Vagina (tissue), 2 donors: ENCODE data around the gene NUP43. TPM values are rescaled to one million over a fixed set of nuclear protein-coding genes. Genes with fewer than 3 reads are reported as not detected.
"Not testable (repeated sequence)": the region's sequence is repeated elsewhere in the genome, so short reads cannot be mapped to it uniquely, and the experiment has no call there.

Experiments used
- DNase-seq, 2 donors: peaks; one replicate each; pipeline ENCODE4 v3.0.0-alpha.2; 2017; ENCODE audit errors: extremely low spot score in 2 of 2
- H3K27ac ChIP-seq: fragments of 200-600 bp; sonication (generic); one replicate; pipeline ENCODE4 v1.5.1; 2019
- H3K27me3 ChIP-seq: fragments of 200-600 bp; sonication (generic); one replicate; pipeline ENCODE4 v1.5.1; 2019
- H3K36me3 ChIP-seq, 2 donors: fragments of 200-600 bp; sonication (generic); one replicate each; pipeline ENCODE4 v1.5.1; 2017 to 2019
- H3K4me1 ChIP-seq: fragments of 200-600 bp; sonication (generic); one replicate; pipeline ENCODE4 v1.5.1; 2019
- H3K4me3 ChIP-seq, 2 donors: fragments of 200-600 bp; sonication (generic); 1 replicate in 1 of 2; 2 replicates in 1 of 2; pipeline ENCODE4 v1.5.1; 2016 to 2019
- H3K9me3 ChIP-seq: fragments of 200-600 bp; sonication (generic); one replicate; pipeline ENCODE4 v1.5.1; 2019
- POLR2A ChIP-seq, 2 donors: fragments of 450-650 bp; IDR thresholded peaks; one replicate each; pipeline ENCODE4 v1.6.1; 2017; ENCODE audit warnings: antibody characterized with exemption in 2 of 2, mild to moderate bottlenecking in 2 of 2, moderate library complexity in 2 of 2
- POLR2AphosphoS5 ChIP-seq, 2 donors: sonication (generic); formaldehyde crosslinking; IDR thresholded peaks; one replicate each; pipeline ENCODE4 v1.9.0; 2017; ENCODE audit warnings: antibody characterized with exemption in 2 of 2, mild to moderate bottlenecking in 2 of 2, low read depth in 1 of 2; ENCODE audit not compliant: insufficient read depth in 1 of 2
- intact Hi-C: fragments of 100-400 bp; cut with DNase I; formaldehyde crosslinking; loops from one replicate; pipeline ENCODE4 v1.15.1; 2023
- total RNA-seq: library from RNA; depleted of rRNA; stranded (reverse); fragments of >200 nt; gene quantifications from one replicate; pipeline ENCODE4 v1.2.3, GENCODE V29; 2016
- TF ChIP-seq, protein P1 (sequence below), 3 experiments: fragments of 450-650 bp in 2 of 3; fragments of 200-600 bp in 1 of 3; sonication (generic) in 1 of 3; IDR thresholded peaks; one replicate each; pipeline ENCODE4 v1.5.1; 2017 to 2019; ENCODE audit warnings: antibody characterized with exemption in 3 of 3, mild to moderate bottlenecking in 2 of 3, moderate library complexity in 2 of 3

Gene NUP43
- total RNA-seq, 1 donor from 2014 or later = 25.0 TPM

DNA sequence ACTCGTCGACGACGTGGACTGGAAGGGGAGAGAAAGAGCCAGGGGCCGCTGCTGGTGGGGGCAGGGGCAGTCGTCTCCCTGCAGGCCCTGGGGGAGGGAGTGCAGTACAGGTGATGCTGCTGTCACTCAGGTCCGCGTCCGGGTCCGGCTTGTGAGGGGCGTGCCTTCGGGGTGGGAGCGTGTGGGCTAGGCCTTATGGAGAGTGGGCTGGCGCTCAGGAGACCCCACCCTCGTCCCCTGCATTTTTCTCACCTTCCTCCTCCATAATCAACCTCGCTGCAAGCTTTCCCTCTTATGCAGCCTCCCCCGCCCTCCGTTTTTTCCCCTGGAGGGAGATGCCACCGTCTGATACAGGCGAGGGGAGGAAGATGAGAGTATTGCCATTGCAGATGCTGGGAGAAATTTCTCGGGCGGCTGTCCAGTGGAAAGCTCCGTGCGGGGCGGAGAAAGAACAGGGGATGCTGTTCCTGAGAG, 3.8 kb upstream of the NUP43 start:
- DNase-seq = no peak
- intact Hi-C loops = no loop called here

GRCh38 chr6:149749594-149750135, 3.3 kb upstream of the NUP43 start, which contains the start of gene PCMT1:
TSS of gene PCMT1 (plus strand) at chr6:149749741. CDS start at chr6:149749902, 161 bp downstream.
- TF ChIP-seq POLR2A (IDR thresholded peaks at IDR 0.05) = peak in 1 of 2 donors; percentile 48
- TF ChIP-seq, protein P1, sequence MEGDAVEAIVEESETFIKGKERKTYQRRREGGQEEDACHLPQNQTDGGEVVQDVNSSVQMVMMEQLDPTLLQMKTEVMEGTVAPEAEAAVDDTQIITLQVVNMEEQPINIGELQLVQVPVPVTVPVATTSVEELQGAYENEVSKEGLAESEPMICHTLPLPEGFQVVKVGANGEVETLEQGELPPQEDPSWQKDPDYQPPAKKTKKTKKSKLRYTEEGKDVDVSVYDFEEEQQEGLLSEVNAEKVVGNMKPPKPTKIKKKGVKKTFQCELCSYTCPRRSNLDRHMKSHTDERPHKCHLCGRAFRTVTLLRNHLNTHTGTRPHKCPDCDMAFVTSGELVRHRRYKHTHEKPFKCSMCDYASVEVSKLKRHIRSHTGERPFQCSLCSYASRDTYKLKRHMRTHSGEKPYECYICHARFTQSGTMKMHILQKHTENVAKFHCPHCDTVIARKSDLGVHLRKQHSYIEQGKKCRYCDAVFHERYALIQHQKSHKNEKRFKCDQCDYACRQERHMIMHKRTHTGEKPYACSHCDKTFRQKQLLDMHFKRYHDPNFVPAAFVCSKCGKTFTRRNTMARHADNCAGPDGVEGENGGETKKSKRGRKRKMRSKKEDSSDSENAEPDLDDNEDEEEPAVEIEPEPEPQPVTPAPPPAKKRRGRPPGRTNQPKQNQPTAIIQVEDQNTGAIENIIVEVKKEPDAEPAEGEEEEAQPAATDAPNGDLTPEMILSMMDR (IDR thresholded peaks at IDR 0.05) = no peak
- peak in 1 of 2 donors; percentile 89 for TF ChIP-seq POLR2AphosphoS5 (IDR thresholded peaks at IDR 0.05; ENCODE audit: insufficient read depth in 1 of 2, low read depth in 1 of 2)
- peak; percentile 88 to 97 for DNase-seq
- Histone ChIP-seq H3K9me3 (no peaks in the 10 kb centered on the region), H3K4me3 (peak within 1 kb of the TSS; percentile 84 to 88), H3K27me3 (no peaks in the 10 kb centered on the region), H3K4me1 (peaks cover 42% of the 10 kb centered on the region), H3K27ac (peak within 1 kb of the TSS; percentile 87), H3K36me3 (no peaks in the 10 kb centered on the region)
- intact Hi-C loops = no loop called here

More for the DNA sequence above, 3.8 kb upstream of the NUP43 start:
- H3K9me3 ChIP-seq = no peaks in the 10 kb centered on the region
- H3K27ac ChIP-seq = peak overlapping the region; percentile 87
- H3K4me3 ChIP-seq = peak overlapping the region; percentile 84 to 88
- TF ChIP-seq POLR2A (IDR thresholded peaks at IDR 0.05) (no peak), POLR2AphosphoS5 (IDR thresholded peaks at IDR 0.05; ENCODE audit: insufficient read depth in 1 of 2, low read depth in 1 of 2) (no peak)
- TF ChIP-seq, protein P1 (IDR thresholded peaks at IDR 0.05) = no peak
- H3K27me3 ChIP-seq = no peaks in the 10 kb centered on the region
- peaks cover 37% of the 10 kb centered on the region for H3K4me1 ChIP-seq
- H3K36me3 ChIP-seq = no peaks in the 10 kb centered on the region

DNA sequence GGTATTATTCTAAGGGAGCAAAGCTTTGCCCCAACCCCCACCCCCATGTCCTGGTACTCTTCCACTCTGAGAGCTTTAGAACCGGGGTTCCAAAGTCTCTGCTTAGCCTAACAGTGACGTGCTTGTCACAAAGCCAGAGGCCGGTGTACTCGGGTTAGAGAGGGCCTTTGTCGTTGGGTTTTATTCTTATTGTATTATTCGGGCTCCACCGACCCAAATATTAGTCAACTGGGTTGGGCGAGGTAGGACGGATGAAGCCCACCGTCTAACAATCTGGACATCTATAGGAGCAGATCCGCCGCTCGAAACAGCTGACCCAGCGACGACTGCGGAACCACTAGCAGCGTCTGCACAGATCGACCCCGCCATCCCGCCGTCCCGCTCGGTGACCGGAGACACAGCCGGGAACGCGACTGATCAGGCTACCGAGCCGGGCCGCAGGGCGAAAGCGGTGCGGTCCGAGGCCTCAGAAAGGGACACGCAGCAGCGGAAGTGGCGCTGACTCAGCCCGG, 2.8 kb upstream of the NUP43 start:
- peak overlapping the region; percentile 87 for H3K27ac ChIP-seq
- DNase-seq, H3K27me3 ChIP-seq, intact Hi-C loops, H3K9me3 ChIP-seq, H3K36me3 ChIP-seq: not testable (repeated sequence)
- H3K4me3 ChIP-seq = peak overlapping the region; percentile 84 to 88
- peaks cover 47% of the 10 kb centered on the region for H3K4me1 ChIP-seq

DNA sequence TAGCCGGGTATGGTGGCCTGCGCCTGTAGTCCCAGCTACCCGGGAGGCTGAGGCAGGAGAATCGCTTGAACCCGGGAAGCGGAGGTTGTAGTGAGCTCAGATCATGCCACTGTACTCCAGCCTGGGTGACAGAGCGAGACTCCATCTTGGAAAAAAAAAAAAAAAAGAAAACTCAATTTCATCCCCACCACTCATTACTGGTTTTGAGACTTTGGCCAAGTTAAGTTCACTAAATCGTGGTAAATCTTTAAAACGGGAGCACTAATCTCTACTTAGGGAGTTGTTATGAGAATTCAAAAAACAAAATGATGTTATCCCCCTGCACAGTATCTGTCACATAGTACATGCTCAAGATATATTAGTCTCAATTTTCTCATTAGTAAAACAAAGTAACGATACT, 1.1 kb downstream of the NUP43 start:
- DNase-seq, intact Hi-C loops, H3K9me3 ChIP-seq, H3K27ac ChIP-seq, H3K27me3 ChIP-seq: not testable (repeated sequence)
- peak overlapping the region; percentile 59 to 91 for H3K4me3 ChIP-seq
- H3K36me3 ChIP-seq = peaks cover 0 to 12% of the 10 kb centered on the region in 2 donors
- peaks cover 29% of the 10 kb centered on the region for H3K4me1 ChIP-seq

GRCh38 chr6:149734915-149735314, 11.4 kb downstream of the NUP43 start:
- no peak overlapping the region for H3K4me3 ChIP-seq
- intact Hi-C loops = no loop called here
- no peaks in the 10 kb centered on the region for H3K9me3 ChIP-seq
- TF ChIP-seq POLR2A (IDR thresholded peaks at IDR 0.05) = no peak
- TF ChIP-seq, protein P1 (IDR thresholded peaks at IDR 0.05) = no peak
- no peak for TF ChIP-seq POLR2AphosphoS5 (IDR thresholded peaks at IDR 0.05; ENCODE audit: insufficient read depth in 1 of 2, low read depth in 1 of 2)
- H3K27me3 ChIP-seq = no peaks in the 10 kb centered on the region
- no peaks in the 10 kb centered on the region for H3K4me1 ChIP-seq
- peaks cover 0 to 67% of the 10 kb centered on the region in 2 donors for H3K36me3 ChIP-seq
- no peak for DNase-seq
- H3K27ac ChIP-seq = no peak overlapping the region

DNA sequence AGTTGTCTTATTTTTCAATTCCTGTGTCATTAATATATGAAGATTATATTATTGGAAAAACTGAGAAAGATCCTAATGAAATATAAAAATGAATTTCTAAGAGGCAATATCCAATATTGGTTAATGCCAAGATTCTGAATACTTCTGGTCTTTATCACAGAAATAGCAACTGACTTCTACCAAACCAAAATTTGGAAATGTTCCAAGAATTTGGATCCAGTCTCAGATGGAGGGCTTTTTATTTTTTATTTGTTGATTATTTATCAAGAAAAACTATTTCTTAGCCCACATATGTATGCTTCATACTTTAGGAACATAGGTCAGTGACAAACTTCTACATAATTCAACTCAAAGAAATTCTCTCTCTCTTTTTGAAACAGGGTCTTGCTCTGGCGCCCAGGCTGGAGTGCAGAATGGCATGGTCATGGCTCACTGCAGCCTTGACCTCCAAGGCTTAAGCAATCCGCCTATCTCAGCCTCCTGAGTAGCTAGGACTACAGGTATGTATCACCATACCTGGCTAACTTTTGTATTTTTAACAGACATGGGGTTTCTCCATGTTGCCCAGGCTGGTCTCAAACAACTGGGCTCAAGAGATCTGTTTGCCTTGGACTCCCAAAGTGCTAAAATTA, 13.1 kb downstream of the NUP43 start:
- intact Hi-C loops = no loop called here
- Histone ChIP-seq H3K27me3 (no peaks in the 10 kb centered on the region), H3K27ac (no peak overlapping the region), H3K4me3 (no peak overlapping the region), H3K9me3 (no peaks in the 10 kb centered on the region), H3K36me3 (peaks cover 0 to 69% of the 10 kb centered on the region in 2 donors), H3K4me1 (no peaks in the 10 kb centered on the region)
- TF ChIP-seq, protein P1 (IDR thresholded peaks at IDR 0.05) = no peak
- TF ChIP-seq POLR2A (IDR thresholded peaks at IDR 0.05) (no peak), POLR2AphosphoS5 (IDR thresholded peaks at IDR 0.05; ENCODE audit: insufficient read depth in 1 of 2, low read depth in 1 of 2) (no peak)
- no peak for DNase-seq
